ENCODE measurements around the gene PLEKHO1.
"Not testable (repeated sequence)": the region's sequence is repeated elsewhere in the genome, so short reads cannot be mapped to it uniquely, and the experiment has no call there.

PLEKHO1 gene

DNA sequence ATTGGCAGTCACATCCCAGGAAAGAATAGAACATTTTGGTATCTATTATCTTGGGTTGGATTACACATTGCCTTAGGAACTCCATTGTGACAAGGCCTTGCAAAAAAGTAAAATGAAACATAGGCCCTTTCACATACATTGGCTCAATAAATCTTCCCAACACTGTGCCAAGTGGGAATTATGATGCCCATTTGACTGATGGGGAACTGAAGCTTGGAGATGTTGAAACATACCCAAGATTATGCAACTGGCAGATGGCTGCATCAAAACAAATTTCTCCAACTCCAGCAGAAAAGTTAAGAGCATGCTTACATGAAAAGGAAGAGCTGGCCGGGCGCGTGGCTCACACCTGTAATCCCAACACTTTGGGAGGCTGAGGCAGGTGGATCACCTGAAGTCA is 26.9 kb downstream of the PLEKHO1 start:
- DNase-seq, result no peak

DNA sequence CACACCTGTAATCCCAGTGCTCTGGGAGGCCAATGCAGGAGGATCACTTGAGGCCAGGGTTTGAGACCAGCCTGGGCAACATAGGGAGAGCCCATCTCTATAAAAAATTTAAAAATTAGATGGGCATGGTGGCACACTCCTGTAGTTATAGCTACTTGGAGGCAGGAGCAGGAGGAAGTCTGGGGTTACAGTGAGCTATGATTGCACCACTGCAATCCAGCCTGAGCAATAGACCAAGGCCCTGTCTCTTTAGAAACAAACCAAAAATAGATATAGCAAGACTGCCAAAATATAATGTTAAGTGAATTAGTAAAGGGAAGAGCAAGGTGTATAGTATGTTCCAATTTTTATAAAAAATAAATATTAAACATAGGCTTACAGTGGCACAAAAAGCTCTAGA is 28.8 kb downstream of the PLEKHO1 start:
- DNase-seq, result no peak

DNA sequence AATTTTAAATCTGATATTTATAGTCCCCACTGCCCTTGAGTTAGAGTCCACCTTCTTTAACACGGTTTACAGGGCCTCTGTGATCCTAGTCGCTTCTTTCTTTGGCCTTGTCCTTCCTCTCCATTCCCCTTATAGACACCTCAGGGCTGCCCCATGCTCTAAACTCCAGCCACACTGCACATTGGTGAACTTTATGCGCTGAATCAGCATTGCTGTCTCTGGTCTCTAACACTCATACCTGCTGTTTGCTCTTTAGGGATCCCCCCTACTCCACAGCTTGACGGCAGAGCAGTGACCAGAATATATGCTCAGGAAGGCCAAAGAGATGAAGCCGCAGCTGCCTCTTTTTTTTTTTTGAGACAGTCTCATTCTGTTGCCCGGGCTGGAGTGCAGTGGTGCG is 30.2 kb downstream of the PLEKHO1 start:
- DNase-seq, result no peak

DNA sequence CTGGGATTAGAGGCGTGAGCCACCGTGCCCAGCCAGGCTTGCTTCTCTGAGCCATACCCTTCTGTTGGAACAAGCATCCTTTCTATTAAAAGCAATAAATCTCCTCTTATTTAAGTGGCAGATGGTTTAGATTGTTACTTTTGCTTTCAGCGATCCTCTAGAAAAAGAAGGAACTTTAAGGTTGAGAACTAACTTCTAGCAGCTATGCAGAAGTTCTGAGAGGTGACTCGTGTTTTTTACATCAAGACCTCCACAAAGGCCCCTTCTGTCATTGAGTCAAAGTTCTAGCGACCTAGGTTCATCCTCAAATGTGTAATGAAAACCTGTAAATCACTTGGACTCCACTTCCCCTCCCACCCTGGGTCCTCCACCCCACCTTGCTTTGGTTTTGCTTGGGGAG is 30.8 kb downstream of the PLEKHO1 start:
- DNase-seq, result no peak

DNA sequence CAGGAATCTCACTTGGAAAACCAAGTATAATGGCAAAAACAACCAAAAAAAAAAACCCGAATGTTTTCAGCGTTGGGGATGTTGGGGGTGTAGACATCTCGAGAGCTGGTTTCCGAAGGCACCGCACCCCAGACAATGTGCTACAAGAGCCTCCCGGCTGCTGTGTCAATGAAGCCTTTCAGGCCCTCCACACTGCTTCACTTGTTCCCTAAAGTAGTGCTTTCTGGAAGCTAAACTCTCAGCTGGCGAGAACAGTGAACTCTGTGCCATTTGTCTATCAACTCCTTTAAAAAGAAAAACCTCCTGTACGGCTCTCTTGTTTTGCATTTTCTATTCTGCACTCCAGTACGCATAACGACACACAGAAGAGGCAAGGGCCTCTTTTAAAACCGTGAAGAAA is 32.5 kb downstream of the PLEKHO1 start:
- no peak for DNase-seq

DNA sequence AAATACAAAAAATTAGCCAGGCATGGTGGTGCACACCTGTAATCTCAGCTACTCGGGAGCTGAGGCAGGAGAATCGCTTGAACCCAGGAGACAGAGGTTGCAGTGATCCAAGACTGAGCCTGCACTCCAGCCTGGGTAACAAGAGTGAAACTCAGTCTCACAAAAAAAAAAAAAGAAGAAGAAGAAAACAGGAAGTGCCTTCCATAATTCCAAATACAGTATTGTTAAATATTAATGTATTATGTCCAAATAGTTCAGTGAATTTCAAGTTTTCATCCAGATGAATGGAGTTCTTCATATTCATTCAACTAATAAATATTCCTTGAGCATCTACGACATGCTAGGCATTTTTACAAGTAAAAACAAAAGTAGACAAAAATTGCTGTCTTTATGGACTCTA is 33.3 kb downstream of the PLEKHO1 start:
- no peak for DNase-seq

DNA sequence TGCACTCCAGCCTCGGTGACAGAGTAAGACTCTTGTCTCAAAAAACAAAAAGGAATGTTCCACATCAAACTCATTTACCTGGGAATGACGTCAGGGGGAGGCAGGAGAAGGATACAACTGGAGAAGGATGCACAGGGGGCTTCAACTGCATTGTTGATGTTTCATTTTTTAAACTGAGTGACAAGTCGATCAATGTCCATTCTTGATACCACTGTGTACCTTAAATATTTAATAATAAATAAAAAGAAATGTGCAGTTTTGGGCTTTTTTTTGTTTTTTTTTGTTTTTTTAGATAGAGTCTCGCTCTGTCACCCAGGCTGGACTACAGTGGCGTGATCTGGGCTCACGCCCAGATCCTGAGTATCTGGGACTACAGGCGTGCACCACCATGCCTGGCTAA is 35.8 kb downstream of the PLEKHO1 start:
- no peak for DNase-seq

DNA sequence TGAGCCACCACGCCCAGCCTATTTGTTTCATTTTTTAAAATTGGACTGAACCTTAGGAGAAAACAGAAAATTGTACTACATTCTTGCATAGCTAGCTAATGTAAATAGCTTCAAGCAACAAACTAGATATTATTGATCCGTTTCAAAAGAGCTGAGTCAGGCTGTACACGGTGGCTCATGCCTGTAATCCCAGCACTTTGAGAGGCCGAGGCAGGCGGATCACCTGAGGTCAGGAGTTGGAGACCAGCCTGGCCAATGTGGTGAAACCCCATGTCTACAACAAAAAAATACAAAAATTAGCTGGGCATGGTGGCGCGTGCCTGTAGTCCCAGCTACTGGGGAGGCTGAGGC is 36.7 kb downstream of the PLEKHO1 start:
- DNase-seq, result not testable (repeated sequence)

DNA sequence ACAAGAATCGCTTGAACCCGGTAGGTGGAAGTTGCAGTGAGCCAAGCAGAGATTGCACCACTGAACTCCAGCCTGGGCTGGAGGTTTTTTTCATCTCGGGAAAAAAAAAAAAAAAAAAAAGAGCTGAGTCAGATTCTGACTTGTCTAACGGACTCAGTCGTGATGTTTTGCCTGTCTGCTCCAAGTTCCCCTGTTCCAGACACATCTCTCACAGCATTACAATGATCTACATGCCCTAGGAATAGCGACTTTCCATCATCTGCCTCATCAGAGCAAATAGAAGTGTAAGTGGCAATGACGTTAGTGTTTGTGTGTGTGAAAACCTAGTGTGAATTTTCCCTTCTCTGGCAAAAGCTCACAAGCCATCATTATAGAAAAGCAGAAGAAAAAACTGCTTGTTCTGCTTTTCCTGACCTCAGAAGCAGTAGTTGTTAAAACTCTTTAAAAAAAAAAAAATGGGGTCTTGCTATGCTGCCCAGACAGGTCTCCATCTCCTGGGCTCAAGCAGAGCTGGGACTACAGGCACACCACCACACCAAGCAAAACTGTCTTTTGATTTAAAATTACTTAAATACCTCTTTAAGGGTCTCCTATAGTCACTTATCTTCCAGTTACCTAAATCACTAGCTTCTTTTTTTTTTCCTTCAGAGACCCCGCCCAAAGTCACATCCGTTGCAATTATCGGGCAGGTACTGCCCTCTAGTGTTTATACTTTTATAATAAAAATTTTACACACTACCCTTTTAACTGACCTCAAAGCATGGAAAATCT is 37.3 kb downstream of the PLEKHO1 start:
- DNase-seq, result peak; percentile 53

DNA sequence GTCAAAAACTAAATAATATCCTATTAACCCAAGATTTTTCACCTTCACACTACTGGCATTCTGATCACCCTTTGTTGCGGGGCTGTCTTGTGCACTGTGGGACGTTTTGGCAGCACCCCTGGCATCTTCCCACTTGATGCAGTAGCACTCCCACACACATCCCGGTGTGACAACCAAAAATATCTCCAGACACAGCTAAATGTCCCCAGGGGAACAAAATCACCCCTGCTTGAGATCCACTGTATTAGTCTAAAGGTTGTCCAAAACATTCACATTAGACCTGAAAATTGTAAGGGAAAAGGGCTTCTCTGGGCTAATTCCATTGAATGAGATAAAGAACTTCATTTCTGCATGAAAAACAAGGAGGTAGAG is 37.8 kb downstream of the PLEKHO1 start:
- DNase-seq, result no peak

DNA sequence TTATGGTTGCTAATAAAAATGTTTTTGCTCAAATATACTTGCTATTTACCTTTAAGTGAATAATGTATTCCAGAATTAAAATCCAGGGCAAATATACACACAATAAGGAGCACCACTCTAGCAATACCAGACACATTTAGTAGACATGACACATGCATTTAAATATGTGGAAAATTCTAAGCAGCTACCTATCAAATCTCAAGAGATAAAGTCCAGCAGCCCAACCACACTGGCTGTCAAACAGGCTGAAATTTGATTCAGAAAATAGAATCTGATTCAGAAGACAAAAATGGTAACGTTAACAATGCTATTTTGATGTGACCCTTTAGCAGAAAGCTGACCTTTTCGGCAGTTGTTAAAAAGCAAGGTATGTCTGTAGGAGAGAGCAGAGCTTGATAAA is 42.3 kb downstream of the PLEKHO1 start:
- no peak for DNase-seq

DNA sequence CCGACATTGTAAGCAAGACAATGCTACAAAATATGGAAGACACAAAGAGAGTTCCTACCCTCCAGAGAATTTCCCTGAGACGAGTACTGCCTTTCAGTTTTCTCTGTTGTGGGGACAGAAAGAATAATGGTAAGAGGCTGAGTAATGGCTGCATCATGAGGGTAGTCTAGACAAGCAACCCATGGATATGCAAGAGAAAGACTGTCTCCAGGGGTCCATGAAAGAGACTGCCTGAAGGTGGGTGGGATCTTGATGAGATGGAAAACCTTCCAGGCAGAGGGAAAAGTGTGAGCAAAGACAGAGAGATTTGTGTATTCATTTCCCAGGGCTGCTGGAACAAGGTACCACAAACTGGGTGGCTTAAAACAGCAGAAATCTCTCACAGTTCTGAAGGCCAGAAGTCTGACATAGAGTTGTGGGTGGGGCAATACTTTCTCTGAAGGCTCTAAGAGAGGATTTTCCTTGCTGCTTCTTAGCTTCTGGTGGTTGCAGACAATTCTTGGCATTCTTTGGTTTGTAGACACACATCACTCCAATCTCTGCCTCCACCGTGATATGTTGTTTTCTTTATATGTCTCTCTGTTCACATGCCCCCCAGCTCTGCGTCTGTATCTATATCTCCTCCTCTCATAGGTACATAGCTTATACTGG is 44.8 kb downstream of the PLEKHO1 start:
- DNase-seq, result no peak

DNA sequence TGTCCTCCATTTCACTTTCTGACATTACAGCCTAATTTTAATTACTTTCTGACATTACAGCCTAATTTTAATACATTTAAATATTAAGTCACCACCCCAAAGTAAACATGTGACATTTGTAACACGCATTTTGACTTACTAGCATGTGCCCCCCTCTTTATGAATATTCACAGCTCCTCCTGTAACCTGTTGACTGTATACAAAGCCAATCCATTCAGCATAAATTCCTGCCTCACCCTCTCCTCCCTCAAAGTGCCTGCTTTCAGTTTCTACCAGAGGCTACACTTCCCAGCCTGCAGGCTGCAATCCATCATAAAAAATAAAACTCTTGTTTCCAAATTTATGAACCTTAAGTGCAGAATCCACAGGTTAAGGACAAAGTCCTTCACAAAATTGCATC is 46.7 kb downstream of the PLEKHO1 start:
- no peak for DNase-seq

DNA sequence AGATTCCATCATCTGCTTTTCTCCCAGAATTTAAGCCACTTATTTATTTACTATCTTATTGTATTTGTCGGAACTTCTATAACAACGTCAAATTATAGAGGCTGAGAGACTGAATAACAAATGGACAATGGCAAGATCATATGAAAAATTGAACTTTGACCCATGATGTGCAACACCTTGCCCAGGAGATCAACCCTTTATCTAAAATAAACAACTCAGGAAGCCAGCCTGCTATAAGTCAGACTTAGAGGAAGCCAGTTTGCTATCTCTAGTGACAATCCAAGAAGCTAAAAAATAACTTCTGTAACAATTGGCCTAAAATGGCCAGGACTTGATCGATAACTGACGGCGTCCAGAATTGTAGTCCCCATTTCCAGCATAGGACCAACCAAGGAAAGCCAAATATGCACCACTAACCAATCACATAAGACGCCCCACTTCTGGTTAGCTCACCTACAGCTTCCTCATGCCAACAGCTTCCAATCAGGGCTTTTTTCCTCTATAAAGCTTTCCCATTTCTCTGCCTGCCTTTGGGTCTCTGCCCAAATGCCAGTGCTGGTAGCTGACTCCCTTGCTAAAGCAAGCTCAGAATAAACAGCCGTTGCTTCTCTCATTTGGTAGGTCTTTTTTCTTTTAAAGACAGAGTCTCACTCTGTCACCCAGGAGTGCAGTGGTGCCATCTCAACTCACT is 57.7 kb downstream of the PLEKHO1 start:
- no peak for DNase-seq

DNA sequence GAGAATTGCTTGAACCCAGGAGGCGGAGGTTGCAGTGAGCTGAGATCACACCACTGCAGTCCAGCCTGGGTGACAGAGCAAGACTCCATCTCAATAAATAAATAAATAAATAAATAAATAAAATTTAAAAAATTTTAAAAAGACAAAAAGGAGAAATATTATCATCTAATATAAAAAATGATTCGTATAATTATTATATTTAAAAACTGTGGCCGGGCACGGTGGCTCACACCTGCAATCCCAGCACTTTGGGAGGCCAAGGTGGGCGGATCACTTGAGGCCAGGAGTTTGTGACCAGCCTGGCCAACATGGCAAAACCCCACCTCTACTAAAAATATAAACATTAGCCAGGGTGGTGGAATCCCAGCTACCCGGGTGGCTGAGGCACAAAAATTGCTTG is 58.7 kb downstream of the PLEKHO1 start:
- not testable (repeated sequence) for DNase-seq
